Liver (tissue), 9 donors: ENCODE results near the gene GRIK2. TPM values are rescaled to one million over a fixed set of nuclear protein-coding genes. Genes with fewer than 3 reads are reported as not detected.

ENCODE experiments used
- DNase-seq: peaks from one replicate; pipeline ENCODE4 v3.0.0-alpha.2; 2017; ENCODE audit warnings: low spot score
- H3K27ac ChIP-seq, 2 donors: one replicate each; pipeline ENCODE4 v1.7.0; 2013; ENCODE audit warnings: inconsistent platforms in 2 of 2, low read length in 2 of 2, control low read depth in 1 of 2, low read depth in 1 of 2, mild to moderate bottlenecking in 1 of 2
- H3K27me3 ChIP-seq, 4 donors: one replicate each; pipeline versions ENCODE4 v1.6.1 to v1.7.0; 2013; ENCODE audit warnings: low read length in 3 of 4, inconsistent platforms in 1 of 4, mild to moderate bottlenecking in 1 of 4, moderate library complexity in 1 of 4; ENCODE audit not compliant: control insufficient read depth in 4 of 4, insufficient read depth in 4 of 4
- H3K36me3 ChIP-seq, 4 donors: one replicate each; pipeline versions ENCODE4 v1.6.1 to v1.7.0; 2013; ENCODE audit warnings: low read length in 3 of 4, mild to moderate bottlenecking in 3 of 4, low read depth in 1 of 4, moderate library complexity in 1 of 4; ENCODE audit not compliant: control insufficient read depth in 4 of 4, insufficient read depth in 3 of 4
- H3K4me1 ChIP-seq, 4 donors: one replicate each; pipeline versions ENCODE4 v1.6.1 to v1.7.0; 2013; ENCODE audit warnings: low read length in 3 of 4, mild to moderate bottlenecking in 3 of 4, moderate library complexity in 1 of 4; ENCODE audit not compliant: control insufficient read depth in 4 of 4, insufficient read depth in 4 of 4
- H3K4me3 ChIP-seq, 3 donors: one replicate each; pipeline versions ENCODE4 v1.6.1 to v1.7.0; 2013; ENCODE audit warnings: low read length in 3 of 3, control low read depth in 1 of 3, low read depth in 1 of 3, mild to moderate bottlenecking in 1 of 3
- H3K9ac ChIP-seq, 2 donors: one replicate each; pipeline ENCODE4 v1.7.0; 2013; ENCODE audit warnings: low read length in 2 of 2, mild to moderate bottlenecking in 2 of 2, moderate library complexity in 2 of 2, control low read depth in 1 of 2, low read depth in 1 of 2
- H3K9me3 ChIP-seq, 4 donors: one replicate each; pipeline versions ENCODE4 v1.6.1 to v1.7.0; 2013; ENCODE audit warnings: low read length in 3 of 4; ENCODE audit not compliant: control insufficient read depth in 4 of 4
- ATF3 ChIP-seq: IDR thresholded peaks from 2 replicates; pipeline ENCODE4 v1.6.1; 2016; ENCODE audit warnings: antibody characterized with exemption
- CTCF ChIP-seq: fragments of 150-350 bp; IDR thresholded peaks from 2 replicates; pipeline ENCODE4 v1.5.1; 2017; ENCODE audit warnings: improper control_type of control experiment, low read depth, low read length; ENCODE audit not compliant: missing input control
- EGR1 ChIP-seq, 2 donors: IDR thresholded peaks; 2 replicates each; pipeline ENCODE4 v1.6.1; 2016 to 2018; ENCODE audit warnings: antibody characterized with exemption in 2 of 2, low read depth in 2 of 2
- FOXA1 ChIP-seq: IDR thresholded peaks from 2 replicates; pipeline ENCODE4 v1.6.1; 2016; ENCODE audit warnings: antibody characterized with exemption
- FOXA2 ChIP-seq: IDR thresholded peaks from 2 replicates; pipeline ENCODE4 v1.6.1; 2016; ENCODE audit warnings: antibody characterized with exemption
- HNF4A ChIP-seq, 2 donors: conservative IDR thresholded peaks; 2 replicates each; pipeline ENCODE4 v1.6.1; 2016; ENCODE audit warnings: antibody characterized with exemption in 2 of 2, mild to moderate bottlenecking in 2 of 2
- HNF4G ChIP-seq: IDR thresholded peaks from 2 replicates; pipeline ENCODE4 v1.6.1; 2016; ENCODE audit warnings: antibody characterized with exemption
- JUND ChIP-seq, 2 donors: IDR thresholded peaks; 2 replicates each; pipeline ENCODE4 v1.6.1; 2016; ENCODE audit warnings: antibody characterized with exemption in 2 of 2
- MAX ChIP-seq: IDR thresholded peaks from 2 replicates; pipeline ENCODE4 v1.6.1; 2016; ENCODE audit warnings: antibody characterized with exemption
- NR2F2 ChIP-seq: IDR thresholded peaks from 2 replicates; pipeline ENCODE4 v1.6.1; 2016; ENCODE audit warnings: antibody characterized with exemption
- RAD21 ChIP-seq, 2 donors: IDR thresholded peaks; 2 replicates each; pipeline ENCODE4 v1.6.1; 2016; ENCODE audit warnings: antibody characterized with exemption in 2 of 2, mild to moderate bottlenecking in 2 of 2
- REST ChIP-seq: IDR thresholded peaks from 2 replicates; pipeline ENCODE4 v1.6.1; 2016; ENCODE audit warnings: antibody characterized with exemption, mild to moderate bottlenecking
- RXRA ChIP-seq, 2 donors: IDR thresholded peaks; 2 replicates each; pipeline ENCODE4 v1.6.1; 2017 to 2018; ENCODE audit warnings: antibody characterized with exemption in 2 of 2, mild to moderate bottlenecking in 1 of 2
- SP1 ChIP-seq: IDR thresholded peaks from 2 replicates; pipeline ENCODE4 v1.6.1; 2018; ENCODE audit warnings: antibody characterized with exemption, mild to moderate bottlenecking
- TAF1 ChIP-seq: conservative IDR thresholded peaks from 2 replicates; pipeline ENCODE4 v1.6.1; 2016; ENCODE audit warnings: antibody characterized with exemption, mild to moderate bottlenecking
- YY1 ChIP-seq: IDR thresholded peaks from 2 replicates; pipeline ENCODE4 v1.6.1; 2016; ENCODE audit warnings: antibody characterized with exemption, mild to moderate bottlenecking
- ZBTB33 ChIP-seq: IDR thresholded peaks from 2 replicates; pipeline ENCODE4 v1.6.1; 2016; ENCODE audit warnings: antibody characterized with exemption
- WGBS: extraction: QIAGEN DNeasy Blood & Tissue Kit; methylation state at CpG from one replicate; pipeline ENCODE4 v1.1.7; 2013; 5-methylcytosine and 5-hydroxymethylcytosine counted together
- polyA plus RNA-seq, 2 donors: library from polyadenylated mRNA; stranded (reverse) in 1 of 2; unstranded in 1 of 2; fragments of 200-250 nt in 1 of 2; fragments of >200 nt in 1 of 2; fragmentation: Nextera tagmentation in 1 of 2; extraction: Ambion mirVana in 1 of 2; gene quantifications; one replicate each; pipeline versions ENCODE4 v1.2.1 to v1.2.3, GENCODE V29; 2013 to 2015
- total RNA-seq, 2 donors: library from RNA; depleted of rRNA; stranded (reverse); fragments of >200 nt; gene quantifications; one replicate each; pipeline ENCODE4 v1.2.3, GENCODE V29; 2014
- donor health status: healthy.
- donor health status: healthy.
- donor health status: healthy.
- donor health status: healthy.
- donor health status: healthy.

Gene GRIK2
- total and polyA plus RNA-seq, 4 donors, result 0.02 to 0.17 (median 0.05) TPM

GRCh38 chr6:101517632-101518031 lies 124.1 kb downstream of the GRIK2 start:
- no peak for DNase-seq
- WGBS, result 77% methylated on average over 1 of the region's 1 CpG

GRCh38 chr6:101522254-101522653 lies 128.7 kb downstream of the GRIK2 start:
- no peak for TF ChIP-seq EGR1 (IDR thresholded peaks at IDR 0.05; ENCODE audit: low read depth in 2 of 2)
- no peak for TF ChIP-seq NR2F2
- no peak for TF ChIP-seq FOXA1
- TF ChIP-seq YY1, result no peak
- no peak for TF ChIP-seq CTCF
- TF ChIP-seq HNF4G, result no peak
- no peak for TF ChIP-seq RAD21 (IDR thresholded peaks at IDR 0.05)
- no peak for TF ChIP-seq ATF3
- no peak for TF ChIP-seq JUND (IDR thresholded peaks at IDR 0.05)
- TF ChIP-seq TAF1, result no peak
- no peak for TF ChIP-seq FOXA2
- no peak for TF ChIP-seq ZBTB33
- no peak for TF ChIP-seq REST
- TF ChIP-seq RXRA (IDR thresholded peaks at IDR 0.05), result no peak
- TF ChIP-seq SP1, result no peak
- no peak for TF ChIP-seq MAX
- no peak for TF ChIP-seq HNF4A (conservative IDR thresholded peaks at IDR 0.05)
- Histone ChIP-seq H3K36me3 (no peaks in the 10 kb centered on the region), H3K9me3 (no peaks in the 10 kb centered on the region), H3K9ac (no peak overlapping the region), H3K4me1 (no peaks in the 10 kb centered on the region), H3K4me3 (no peak overlapping the region), H3K27me3 (no peaks in the 10 kb centered on the region), H3K27ac (no peak overlapping the region)
- 82% methylated on average over 2 of the region's 2 CpGs for WGBS
- no peak for DNase-seq

More at GRCh38 chr6:101517632-101518031, 124.1 kb downstream of the GRIK2 start:
- H3K27me3 ChIP-seq, result no peaks in the 10 kb centered on the region
- H3K9ac ChIP-seq, result no peak overlapping the region
- no peaks in the 10 kb centered on the region for H3K36me3 ChIP-seq
- H3K27ac ChIP-seq, result no peak overlapping the region
- H3K4me3 ChIP-seq, result no peak overlapping the region
- H3K4me1 ChIP-seq, result no peaks in the 10 kb centered on the region
- TF ChIP-seq HNF4A (conservative IDR thresholded peaks at IDR 0.05) (no peak), FOXA2 (no peak), NR2F2 (no peak), ZBTB33 (no peak)
- H3K9me3 ChIP-seq, result no peaks in the 10 kb centered on the region
